GM15510 (cell line): Measurements from ENCODE around the gene PRMT5.

Experiments
- POLR2A ChIP-seq: IDR thresholded peaks from 3 replicates; pipeline ENCODE4 v1.6.1; 2011; ENCODE audit warnings: borderline replicate concordance; ENCODE audit not compliant: insufficient read length; ENCODE audit errors: extremely low read depth

PRMT5 gene

DNA sequence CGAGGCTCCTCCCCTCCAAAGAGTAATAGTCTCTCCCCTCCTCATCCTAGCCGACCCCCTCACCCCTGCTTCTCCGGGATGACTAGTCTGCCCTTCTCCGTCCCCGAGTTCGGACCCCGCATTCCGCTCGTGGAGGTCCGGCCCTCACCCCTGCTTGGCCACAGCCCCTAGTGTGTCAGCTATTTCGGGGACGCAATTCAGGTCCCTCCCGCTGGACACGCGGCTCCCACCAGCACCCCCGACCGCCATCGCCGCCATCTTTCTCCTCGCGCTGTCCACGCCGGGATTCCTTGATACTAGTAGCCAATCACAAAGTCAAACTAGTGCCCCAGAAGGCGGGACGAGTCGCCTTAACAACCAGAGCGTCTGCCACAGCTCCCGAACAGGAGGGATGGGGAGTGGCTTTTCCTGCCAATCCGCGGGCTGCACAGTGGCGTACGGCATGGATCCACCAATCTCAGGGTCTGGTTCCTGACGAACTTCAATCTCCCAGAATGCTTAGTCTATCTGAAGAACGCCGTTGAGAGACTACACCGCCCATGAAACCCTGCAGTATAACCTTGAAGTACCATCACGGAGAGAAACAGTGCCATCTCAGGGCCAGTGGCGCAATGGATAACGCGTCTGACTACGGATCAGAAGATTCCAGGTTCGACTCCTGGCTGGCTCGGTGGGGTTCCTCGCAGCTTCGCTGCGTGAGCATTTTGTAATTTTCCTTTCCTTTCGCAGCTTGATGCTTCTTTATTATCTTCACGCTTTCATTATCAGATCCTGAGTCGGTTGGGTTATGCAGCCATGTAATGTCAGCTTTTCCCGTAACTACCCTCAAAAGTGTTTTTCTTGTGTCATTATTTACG lies at the start of gene PRMT5:
PRMT5 (minus strand) TSS at position 273 of the 857 bp plus-strand sequence; CDS start at position 258, 15 bp downstream.
- TF ChIP-seq POLR2A, result peak; percentile 81

DNA sequence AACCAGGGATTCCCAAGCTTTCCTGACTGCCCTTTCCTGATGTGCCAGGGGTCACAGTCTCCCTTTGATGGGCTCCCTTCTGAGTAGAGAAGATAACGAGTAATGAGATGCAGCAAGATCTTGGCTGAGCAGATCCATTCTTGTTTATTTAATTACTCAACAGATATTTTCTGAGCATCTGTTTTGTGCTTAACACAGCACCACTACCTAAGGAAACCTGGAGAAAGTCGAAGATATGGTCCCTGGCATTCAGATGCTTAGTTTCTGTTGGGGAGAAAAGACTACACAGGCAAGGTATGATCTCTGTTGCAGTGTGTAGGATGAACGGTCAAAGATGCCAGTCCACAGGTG lies 49.3 kb upstream of the PRMT5 start:
- TF ChIP-seq POLR2A, result no peak

DNA sequence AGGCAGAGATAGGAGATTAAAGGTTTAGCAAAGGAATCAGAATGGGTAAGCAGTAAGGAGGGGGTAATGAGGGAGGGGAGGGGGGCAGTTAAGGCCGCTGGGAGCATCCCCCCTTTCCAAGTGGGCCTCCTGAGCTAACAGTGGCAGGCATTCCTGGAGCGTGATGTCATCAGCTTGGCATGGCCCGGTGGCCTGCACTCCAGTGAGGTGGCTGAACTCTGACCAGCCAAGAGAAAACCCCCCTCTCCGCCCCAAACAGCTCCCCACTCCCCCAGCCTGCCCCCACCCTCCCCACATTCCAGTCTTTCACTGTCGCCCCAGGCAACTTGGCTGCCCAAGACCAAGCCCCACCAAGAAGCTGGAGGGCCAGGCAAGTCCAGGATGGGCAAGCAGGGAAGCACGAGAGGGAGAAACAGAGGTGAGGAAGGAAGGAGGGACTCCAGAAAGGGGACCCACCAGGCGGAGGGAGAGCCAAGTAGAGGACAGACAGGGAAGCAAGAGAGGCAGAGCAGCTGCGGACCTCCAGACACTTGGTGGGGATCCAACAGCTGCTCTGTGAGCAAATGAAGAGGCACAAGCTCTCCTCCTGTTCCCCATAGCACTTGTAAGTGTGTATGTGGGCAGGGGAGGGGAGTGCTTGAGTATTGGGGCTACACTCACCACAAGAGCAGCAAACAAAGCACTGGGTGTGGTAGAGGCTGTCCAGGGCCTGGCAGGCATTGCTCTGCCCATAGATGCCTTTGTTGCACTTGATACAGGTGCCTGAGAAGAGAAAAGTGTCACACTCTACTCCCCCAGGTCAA lies 48.7 kb upstream of the PRMT5 start:
- TF ChIP-seq POLR2A, result no peak

DNA sequence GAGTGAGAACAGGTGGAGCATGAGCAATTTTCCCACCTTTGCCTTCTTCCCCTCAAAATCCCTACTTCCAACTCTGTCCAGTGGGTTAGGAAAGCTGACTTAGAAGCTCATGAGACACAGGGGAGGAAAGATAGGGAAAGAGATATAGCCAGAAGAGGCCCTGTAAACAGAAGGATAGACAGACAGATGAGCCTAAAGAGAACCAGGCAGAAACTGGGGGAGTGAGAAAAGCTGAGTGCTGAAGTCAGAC lies 48.2 kb upstream of the PRMT5 start:
- no peak for TF ChIP-seq POLR2A

DNA sequence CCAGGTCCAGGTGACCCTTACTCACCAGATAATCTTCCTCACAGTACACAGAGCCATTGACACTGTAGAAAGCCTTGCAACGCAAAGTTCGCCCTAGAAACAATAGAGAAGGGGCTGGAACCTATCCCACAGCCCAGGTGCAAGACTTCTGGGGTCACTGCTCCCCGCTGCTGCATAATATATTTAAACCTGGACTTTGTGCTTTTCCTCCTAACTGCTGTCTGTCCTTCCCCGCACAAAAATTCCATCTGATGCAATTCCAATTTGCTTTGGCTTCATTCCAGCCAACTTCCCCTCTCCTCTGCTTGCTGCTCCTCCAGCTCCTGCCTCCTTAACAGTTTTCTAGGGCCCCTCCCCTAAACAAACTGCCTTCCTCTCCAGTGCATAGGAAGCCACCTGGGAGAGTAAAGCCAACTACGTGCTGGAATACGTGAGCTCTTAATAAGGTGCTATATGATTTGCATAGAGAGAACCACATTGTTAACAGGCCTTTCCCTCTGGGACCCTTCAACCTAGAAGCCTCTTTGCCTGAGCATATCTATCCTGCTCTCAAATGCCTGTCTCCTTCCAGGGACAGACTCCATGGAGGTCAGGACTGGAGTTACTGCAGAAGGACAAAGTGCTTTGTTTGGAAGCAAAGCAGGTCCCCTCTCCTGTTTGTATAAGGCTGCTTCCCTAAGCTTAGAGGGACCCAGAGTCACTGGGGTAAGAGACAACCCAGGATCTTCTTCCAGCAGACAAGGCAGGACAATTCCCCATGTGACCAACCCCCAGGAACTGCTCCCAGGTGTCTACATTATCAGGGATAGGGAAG lies 47.7 kb upstream of the PRMT5 start:
- no peak for TF ChIP-seq POLR2A

DNA sequence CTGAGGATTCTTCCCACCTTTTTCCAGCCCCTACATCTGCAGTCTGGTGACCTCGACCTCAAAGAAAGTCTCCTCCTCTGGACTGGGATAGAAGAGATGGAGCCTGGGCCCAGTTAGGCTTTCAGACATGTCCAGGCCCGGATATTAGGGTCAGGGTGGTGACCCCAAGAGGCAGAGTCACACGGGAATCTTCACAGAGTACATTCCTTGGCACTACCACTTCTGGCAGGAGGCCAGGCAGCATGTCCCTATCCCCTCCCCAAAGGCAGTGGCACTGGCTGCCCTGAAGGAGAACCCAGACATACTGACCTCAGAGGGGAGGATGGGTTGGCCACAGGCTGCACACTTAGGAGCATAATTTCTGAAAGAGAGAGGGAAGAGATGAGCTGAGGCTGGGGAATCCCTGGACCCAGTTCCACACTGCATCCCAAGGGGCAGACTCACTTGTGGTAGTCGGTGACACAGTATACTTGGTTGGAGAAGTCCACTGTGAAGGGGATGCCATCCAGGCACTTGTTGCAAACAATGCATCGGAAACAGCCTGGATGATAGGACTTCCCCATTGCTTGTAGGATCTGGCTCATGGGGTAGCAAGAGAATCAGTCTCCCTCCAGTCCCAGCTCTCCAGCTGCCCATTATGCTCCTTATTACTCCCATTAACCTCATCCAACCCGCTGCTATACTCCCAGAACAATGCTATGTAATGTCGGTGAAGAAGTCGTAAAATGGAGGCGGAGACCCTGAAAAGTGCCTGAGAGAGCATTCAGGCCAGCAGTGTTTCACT lies 45.5 kb upstream of the PRMT5 start:
- TF ChIP-seq POLR2A, result no peak

DNA sequence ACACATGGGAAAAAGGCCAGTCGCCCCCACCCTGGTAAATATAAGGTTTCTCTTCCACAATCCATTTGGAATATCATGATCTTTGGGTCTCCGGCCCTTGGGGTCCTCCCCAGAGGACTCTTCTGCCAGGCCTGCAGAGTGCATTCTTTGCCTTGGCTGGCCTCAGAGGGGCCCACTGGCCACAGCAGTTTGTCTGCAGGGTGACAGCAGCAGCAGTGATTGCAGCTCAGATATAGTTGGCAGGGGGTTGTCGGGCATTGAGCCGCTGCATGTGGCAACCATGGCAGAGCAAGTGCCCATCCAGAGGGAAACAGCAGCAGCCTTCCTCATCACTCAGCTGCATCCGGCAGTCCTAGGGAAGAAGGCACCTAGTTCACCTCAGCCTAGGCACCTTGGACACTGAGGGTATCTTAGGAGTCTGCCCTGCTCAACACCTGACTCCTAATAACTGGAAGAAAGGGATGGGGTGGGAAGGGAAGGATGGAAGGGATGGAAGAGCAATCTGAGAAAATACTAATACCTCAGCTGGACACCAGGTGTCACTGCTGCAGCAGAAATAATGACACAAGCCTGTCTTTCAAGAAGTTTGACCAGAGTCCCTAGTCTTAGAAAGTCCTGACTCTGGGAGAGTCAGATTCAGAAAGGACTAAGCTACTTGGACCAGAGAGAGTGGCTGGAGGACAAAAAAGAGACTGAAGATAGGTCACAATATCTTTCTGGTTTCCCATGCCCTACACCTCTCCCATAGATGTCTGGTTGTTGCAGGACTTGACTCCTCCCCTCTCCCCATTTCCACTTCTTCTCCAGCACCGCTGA lies 44.2 kb upstream of the PRMT5 start:
- TF ChIP-seq POLR2A, result no peak

DNA sequence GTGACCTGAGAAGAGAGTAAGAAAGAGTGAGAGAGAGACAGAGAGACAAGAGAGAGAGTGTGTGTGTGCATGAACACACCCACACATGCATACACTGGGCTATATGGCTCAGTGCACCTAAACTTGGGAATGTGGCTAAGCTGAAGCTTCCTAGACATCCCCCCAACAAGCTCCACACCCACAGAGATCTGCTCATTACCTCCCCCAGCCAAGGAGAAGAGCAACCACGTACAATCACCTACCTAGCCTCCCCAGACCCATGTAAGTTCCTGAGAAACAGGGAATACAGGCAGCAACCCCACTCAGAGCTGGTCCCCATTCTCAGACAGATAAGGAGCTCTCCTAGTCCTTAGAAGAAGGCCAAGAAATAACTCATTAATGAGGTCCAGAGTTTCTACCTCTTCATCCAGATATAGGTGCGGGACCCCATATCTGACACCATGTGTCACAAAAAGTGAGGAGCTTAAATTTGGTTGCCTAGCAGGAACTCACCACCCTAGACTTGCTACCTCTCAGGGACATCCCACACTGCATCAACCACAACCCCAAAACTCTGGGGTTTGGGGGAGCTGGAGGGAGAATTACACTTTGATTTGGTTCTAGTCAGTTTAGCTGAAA lies 43.2 kb upstream of the PRMT5 start:
- no peak for TF ChIP-seq POLR2A

DNA sequence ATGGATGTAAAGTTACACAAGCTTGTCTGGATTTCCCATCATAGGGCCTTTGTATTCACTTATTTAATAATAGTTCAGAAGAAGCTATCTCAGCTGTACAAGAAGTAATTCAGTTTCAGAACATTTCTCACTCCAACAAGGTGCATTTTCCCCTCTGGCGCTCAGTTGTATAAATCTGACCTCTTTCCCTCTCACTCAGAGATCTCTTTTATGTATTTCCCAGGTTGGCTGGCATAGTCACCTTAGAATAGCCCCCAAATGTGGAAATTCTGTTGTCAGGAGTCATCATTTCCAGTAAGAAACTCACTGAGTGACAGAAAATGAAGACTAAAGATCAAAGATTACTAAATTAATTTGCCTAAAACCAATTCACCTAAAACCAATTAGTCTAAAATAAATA lies 42.0 kb upstream of the PRMT5 start:
- TF ChIP-seq POLR2A, result no peak

DNA sequence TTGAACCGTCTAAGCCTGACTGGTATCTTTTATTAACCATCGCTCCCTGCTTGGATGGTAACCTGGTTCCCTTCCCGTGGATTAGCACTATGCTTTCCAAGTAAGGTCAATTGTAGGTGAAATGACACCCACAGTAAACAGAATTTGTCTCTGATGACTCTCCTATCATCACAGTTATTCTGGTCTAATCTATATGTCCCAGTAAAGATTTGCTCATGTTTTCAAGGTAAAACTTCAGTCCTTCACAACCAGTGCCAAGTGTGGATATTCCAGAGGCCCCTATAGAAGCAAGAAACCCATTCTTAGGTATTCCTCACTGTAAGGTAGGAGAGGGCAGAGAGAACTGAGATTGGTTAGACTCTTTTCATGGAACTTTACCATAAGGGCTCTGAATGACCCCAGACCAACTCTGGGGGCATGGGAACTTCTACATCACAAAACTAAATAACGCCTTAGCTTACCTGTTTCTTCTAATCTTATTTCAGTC lies 37.6 kb upstream of the PRMT5 start:
- TF ChIP-seq POLR2A, result no peak

DNA sequence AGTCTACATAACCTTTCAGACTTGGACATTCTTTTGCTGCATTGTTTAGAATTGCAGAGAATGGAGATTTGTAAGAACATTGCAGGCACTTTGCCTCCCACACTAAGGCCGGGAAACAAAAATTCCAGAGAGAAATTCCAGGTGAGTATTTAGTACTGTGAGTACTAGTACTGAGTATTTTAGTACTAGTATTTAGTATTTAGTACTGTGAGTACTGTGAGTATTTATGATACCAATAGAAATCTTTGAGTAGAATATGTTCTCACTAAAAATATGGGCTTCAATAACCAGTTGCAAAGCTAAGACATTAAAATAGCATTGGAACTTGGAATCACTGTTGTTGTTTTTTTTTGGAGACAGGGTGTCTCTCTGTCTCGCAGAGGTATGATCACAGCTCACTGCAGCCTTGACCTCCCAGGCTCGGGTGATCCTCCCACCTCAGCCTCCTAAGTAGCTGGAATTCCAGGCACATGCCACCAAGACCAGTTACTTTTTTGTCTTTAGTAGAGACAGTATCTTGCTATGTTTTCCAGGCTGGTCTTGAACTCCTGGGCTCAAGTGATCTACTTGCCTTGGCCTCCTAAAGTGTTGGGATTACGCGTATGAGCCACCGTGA lies 33.0 kb upstream of the PRMT5 start:
- TF ChIP-seq POLR2A, result no peak

DNA sequence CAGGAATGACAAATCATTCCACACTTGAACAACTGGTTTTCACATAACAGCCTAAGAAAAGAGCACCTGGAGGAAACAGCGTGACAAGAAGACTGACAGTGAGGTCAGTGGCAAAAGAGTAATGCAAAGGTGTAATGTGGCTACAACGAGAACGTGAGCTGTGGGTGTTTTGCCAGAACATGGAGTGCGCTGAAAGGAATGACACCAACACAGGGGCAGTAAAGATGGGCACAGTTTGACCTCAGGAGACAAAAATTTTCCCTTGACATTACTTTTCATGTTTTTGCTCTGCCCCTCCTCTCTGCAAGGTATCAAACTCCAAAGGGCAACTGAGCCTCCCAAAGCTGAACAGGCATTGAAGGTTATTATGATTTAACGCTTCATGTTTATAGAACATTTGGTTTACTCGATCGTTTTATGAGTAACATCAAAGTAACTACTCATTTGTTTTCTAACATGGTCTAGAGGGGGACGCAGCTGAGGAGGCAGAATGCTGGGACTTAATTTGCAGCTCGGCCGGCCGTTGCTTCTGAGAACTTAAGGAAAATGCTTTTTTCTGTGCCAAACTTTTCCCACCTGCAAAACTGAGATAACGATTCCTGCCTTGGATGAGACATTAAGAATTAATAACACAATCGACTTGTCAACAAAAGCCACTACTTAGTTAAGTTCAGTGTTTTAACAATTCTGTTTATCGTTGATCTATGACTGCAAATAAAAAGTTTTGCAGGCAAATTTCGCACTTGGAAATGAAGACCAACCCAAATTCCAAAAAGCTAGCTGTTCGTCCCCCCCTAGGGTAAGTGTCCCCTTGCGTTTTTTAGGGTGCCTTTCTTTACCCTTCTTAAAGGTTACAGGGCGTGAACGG lies 26.8 kb upstream of the PRMT5 start:
- TF ChIP-seq POLR2A, result no peak
